ENCODE measurements around the gene PRMT3. TPM values are rescaled to one million over a fixed set of nuclear protein-coding genes. Genes with fewer than 3 reads are reported as not detected.

Gene PRMT3
- total and polyA plus RNA-seq, 2 of the 13 experiments (the other 11 are each of a cell fraction or from before 2014, with no cell fraction given), result 9.1 to 27.7 TPM

DNA sequence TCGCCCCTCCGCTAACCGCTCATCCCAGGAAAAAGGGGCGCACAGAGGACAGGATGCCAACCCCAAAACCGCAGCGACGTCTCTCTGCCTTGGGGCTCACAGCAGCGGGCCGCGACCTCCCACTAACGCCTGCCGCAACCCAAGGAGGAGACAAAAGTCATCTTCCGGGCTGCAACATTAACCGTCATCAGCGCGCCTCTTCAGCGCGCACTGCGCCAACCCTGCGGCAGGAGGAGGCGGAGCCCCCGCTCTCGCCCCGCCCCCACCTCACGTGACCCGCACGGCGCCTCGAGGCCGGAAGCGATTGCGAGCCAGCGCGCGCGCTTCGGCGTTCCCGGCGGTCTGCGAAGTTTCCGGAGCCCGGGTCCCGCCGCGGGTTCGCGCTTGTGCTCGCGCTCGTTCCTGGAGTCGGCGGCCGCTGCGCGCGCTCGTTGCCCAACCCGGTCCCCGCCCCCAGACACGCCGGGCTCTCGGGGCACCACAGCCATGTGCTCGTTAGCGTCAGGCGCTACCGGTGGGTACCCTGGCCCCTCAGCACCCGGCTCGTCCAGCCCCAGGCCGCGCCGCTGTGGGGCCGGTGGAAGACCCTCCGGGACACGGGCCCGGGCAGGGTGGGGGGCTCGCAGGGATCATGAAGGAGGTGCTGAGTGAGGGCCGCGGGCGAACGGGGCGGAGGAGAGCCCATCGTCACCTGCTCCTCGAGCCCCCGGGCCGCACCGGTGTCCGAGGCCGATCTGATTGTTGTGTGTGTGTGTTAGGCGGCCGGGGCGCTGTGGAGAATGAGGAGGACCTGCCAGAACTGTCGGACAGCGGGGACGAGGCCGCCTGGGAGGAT is at the start of gene PRMT3 (continued):
- no peak for TF ChIP-seq ZNF382 (CRISPR knock-in tag; IDR thresholded peaks at IDR 0.05; ENCODE audit: borderline replicate concordance)
- TF ChIP-seq ZSCAN29 (CRISPR knock-in tag; conservative IDR thresholded peaks at IDR 0.05), result peak; percentile 79; the same call in 1 of the 2 replicates
- peak; percentile 47; the same call in 1 of the 2 replicates for TF ChIP-seq ZIK1 (CRISPR knock-in tag; IDR thresholded peaks at IDR 0.05; ENCODE audit: borderline replicate concordance, low read depth)
- TF ChIP-seq HDAC6 (IDR thresholded peaks at IDR 0.05; ENCODE audit: low read depth, low read length), result no peak
- TF ChIP-seq, protein P1, sequence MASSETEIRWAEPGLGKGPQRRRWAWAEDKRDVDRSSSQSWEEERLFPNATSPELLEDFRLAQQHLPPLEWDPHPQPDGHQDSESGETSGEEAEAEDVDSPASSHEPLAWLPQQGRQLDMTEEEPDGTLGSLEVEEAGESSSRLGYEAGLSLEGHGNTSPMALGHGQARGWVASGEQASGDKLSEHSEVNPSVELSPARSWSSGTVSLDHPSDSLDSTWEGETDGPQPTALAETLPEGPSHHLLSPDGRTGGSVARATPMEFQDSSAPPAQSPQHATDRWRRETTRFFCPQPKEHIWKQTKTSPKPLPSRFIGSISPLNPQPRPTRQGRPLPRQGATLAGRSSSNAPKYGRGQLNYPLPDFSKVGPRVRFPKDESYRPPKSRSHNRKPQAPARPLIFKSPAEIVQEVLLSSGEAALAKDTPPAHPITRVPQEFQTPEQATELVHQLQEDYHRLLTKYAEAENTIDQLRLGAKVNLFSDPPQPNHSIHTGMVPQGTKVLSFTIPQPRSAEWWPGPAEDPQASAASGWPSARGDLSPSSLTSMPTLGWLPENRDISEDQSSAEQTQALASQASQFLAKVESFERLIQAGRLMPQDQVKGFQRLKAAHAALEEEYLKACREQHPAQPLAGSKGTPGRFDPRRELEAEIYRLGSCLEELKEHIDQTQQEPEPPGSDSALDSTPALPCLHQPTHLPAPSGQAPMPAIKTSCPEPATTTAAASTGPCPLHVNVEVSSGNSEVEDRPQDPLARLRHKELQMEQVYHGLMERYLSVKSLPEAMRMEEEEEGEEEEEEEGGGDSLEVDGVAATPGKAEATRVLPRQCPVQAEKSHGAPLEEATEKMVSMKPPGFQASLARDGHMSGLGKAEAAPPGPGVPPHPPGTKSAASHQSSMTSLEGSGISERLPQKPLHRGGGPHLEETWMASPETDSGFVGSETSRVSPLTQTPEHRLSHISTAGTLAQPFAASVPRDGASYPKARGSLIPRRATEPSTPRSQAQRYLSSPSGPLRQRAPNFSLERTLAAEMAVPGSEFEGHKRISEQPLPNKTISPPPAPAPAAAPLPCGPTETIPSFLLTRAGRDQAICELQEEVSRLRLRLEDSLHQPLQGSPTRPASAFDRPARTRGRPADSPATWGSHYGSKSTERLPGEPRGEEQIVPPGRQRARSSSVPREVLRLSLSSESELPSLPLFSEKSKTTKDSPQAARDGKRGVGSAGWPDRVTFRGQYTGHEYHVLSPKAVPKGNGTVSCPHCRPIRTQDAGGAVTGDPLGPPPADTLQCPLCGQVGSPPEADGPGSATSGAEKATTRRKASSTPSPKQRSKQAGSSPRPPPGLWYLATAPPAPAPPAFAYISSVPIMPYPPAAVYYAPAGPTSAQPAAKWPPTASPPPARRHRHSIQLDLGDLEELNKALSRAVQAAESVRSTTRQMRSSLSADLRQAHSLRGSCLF (CRISPR knock-in tag; IDR thresholded peaks at IDR 0.05; ENCODE audit: borderline replicate concordance), result no peak; the same call in 1 of the 2 replicates
- TF ChIP-seq CBX5 (CRISPR knock-in tag; IDR thresholded peaks at IDR 0.05; ENCODE audit: borderline replicate concordance), result 0 out of 2 replicates have a peak, but pooled peaks have one; percentile 55
- TF ChIP-seq DR1 (CRISPR knock-in tag; IDR thresholded peaks at IDR 0.05), result peak; percentile 67
- TF ChIP-seq, protein P2, sequence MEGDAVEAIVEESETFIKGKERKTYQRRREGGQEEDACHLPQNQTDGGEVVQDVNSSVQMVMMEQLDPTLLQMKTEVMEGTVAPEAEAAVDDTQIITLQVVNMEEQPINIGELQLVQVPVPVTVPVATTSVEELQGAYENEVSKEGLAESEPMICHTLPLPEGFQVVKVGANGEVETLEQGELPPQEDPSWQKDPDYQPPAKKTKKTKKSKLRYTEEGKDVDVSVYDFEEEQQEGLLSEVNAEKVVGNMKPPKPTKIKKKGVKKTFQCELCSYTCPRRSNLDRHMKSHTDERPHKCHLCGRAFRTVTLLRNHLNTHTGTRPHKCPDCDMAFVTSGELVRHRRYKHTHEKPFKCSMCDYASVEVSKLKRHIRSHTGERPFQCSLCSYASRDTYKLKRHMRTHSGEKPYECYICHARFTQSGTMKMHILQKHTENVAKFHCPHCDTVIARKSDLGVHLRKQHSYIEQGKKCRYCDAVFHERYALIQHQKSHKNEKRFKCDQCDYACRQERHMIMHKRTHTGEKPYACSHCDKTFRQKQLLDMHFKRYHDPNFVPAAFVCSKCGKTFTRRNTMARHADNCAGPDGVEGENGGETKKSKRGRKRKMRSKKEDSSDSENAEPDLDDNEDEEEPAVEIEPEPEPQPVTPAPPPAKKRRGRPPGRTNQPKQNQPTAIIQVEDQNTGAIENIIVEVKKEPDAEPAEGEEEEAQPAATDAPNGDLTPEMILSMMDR (CRISPR knock-in tag; IDR thresholded peaks at IDR 0.05), result peak; percentile 98
- TF ChIP-seq ZNF101 (CRISPR knock-in tag; IDR thresholded peaks at IDR 0.05; ENCODE audit: borderline replicate concordance, low read depth), result no peak
- no peak for TF ChIP-seq KDM4B (CRISPR knock-in tag; IDR thresholded peaks at IDR 0.05)
- TF ChIP-seq ZNF343 (CRISPR knock-in tag; IDR thresholded peaks at IDR 0.05), result peak; percentile 92
- no peak for TF ChIP-seq SMAD9 (CRISPR knock-in tag; IDR thresholded peaks at IDR 0.05)
- TF ChIP-seq TRIM24 (CRISPR knock-in tag; IDR thresholded peaks at IDR 0.05), result no peak
- TF ChIP-seq ZNF12 (CRISPR knock-in tag; IDR thresholded peaks at IDR 0.05), result 0 out of 2 replicates have a peak, but pooled peaks have one; percentile 12
- TF ChIP-seq STAT5B (CRISPR knock-in tag; IDR thresholded peaks at IDR 0.05), result no peak
- peak; percentile 96; the same call in 1 of the 2 replicates for TF ChIP-seq NAIF1 (CRISPR knock-in tag; IDR thresholded peaks at IDR 0.05; ENCODE audit: borderline replicate concordance)
- 0 out of 2 replicates have a peak, but pooled peaks have one; percentile 2 for TF ChIP-seq ZNF441 (CRISPR knock-in tag; IDR thresholded peaks at IDR 0.05; ENCODE audit: borderline replicate concordance)
- no peak; the same call in 1 of the 2 replicates for TF ChIP-seq BORCS8-MEF2B (CRISPR knock-in tag; IDR thresholded peaks at IDR 0.05)
- TF ChIP-seq ZNF75D (CRISPR knock-in tag; IDR thresholded peaks at IDR 0.05; ENCODE audit: borderline replicate concordance), result no peak
- no peak for TF ChIP-seq TOPORS (CRISPR knock-in tag; IDR thresholded peaks at IDR 0.05)
- peak; percentile 87; the same call in 1 of the 2 replicates for TF ChIP-seq ZNF83 (CRISPR knock-in tag; IDR thresholded peaks at IDR 0.05; ENCODE audit: borderline replicate concordance)
